C4-2B (cell line): ENCODE results near the gene BMP2K.

Experiments
- ZFX ChIP-seq: fragments of 450-650 bp; IDR thresholded peaks from 2 replicates; pipeline ENCODE4 v1.6.1; 2017
- TF ChIP-seq, protein P1 (sequence below): fragments of 450-650 bp; conservative IDR thresholded peaks from 2 replicates; pipeline ENCODE4 v1.5.1; 2017; ENCODE audit warnings: mild to moderate bottlenecking

DNA sequence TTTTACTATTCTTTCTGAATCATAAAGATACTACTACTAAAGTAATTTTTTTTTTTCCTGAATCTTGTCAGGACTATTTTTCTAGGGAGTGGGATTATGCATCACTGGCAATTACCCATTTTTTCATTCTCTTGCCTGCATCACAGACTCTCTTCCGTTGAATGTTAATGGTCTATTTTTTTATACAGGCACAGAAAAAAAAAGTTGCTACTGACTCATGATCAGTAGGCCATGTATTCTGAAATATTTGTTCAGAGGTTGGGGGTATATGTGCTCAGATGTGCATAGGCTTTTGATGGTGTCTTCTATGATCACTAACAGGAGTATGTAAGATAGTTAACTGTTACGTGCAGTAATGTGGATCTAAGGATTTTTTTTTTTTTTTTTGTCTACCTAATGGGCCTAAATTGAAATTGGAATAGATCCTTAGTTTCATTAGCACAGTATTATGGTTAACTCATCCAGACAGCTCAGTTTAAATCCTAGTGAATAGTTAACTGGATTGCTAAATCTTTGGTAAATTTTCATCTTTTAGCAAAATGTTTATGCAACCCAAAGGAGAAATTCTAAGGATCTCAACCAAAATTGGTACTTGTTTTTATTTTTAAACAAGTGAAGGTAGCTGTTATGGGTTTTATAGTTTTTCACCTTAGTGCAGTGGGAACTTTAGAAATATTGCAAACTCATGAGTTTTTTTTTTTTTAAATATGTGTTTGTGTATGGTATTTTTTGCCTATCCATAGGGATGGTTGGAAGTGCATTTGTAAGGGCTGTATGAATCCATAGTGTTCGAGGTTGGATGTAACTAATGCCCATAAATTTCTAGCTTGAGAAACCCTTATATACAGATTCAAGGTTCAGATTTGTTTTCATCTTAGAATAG is 12.1 kb downstream of the BMP2K start:
- TF ChIP-seq, protein P1, sequence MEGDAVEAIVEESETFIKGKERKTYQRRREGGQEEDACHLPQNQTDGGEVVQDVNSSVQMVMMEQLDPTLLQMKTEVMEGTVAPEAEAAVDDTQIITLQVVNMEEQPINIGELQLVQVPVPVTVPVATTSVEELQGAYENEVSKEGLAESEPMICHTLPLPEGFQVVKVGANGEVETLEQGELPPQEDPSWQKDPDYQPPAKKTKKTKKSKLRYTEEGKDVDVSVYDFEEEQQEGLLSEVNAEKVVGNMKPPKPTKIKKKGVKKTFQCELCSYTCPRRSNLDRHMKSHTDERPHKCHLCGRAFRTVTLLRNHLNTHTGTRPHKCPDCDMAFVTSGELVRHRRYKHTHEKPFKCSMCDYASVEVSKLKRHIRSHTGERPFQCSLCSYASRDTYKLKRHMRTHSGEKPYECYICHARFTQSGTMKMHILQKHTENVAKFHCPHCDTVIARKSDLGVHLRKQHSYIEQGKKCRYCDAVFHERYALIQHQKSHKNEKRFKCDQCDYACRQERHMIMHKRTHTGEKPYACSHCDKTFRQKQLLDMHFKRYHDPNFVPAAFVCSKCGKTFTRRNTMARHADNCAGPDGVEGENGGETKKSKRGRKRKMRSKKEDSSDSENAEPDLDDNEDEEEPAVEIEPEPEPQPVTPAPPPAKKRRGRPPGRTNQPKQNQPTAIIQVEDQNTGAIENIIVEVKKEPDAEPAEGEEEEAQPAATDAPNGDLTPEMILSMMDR = no peak
- TF ChIP-seq ZFX = no peak
